NT2/D1 (cell line): ENCODE measurements around the gene AMZ2.
"Not testable (repeated sequence)": the region's sequence is repeated elsewhere in the genome, so short reads cannot be mapped to it uniquely, and the experiment has no call there.

Experiments used
- YY1 ChIP-seq: IDR thresholded peaks from 2 replicates; pipeline ENCODE4 v1.6.1; 2011; ENCODE audit not compliant: insufficient read length, insufficient read depth
- ZNF274 ChIP-seq: IDR thresholded peaks from 2 replicates; pipeline ENCODE4 v1.6.1; 2011; ENCODE audit warnings: mild to moderate bottlenecking, low read depth, low read length

- TF ChIP-seq ZNF274, YY1: not testable (repeated sequence)
These were observed 27.1 kb upstream of the AMZ2 start for GRCh38 chr17:68220786-68221185.
